SU-DHL-6 (cell line): ENCODE data around the gene TMEM178B.

Experiments
- H2AFZ ChIP-seq: fragments of 200-600 bp; sonication (generic); 2 replicates; pipeline ENCODE4 v1.6.1; 2014; ENCODE audit warnings: low read depth, mild to moderate bottlenecking, moderate library complexity, mixed read lengths, antibody characterized with exemption, low read length; ENCODE audit not compliant: severe bottlenecking
- H3F3A ChIP-seq: fragments of 200-600 bp; shearing (Covaris generic); 2 replicates; pipeline ENCODE4 v1.6.0; 2016; ENCODE audit warnings: antibody characterized with exemption, mild to moderate bottlenecking; ENCODE audit not compliant: insufficient read depth
- H3K27ac ChIP-seq: fragments of 200-600 bp; sonication (generic); 2 replicates; pipeline ENCODE4 v1.5.1; 2016; ENCODE audit warnings: low read depth, mild to moderate bottlenecking, low read length, moderate library complexity, mixed read lengths
- H3K27me3 ChIP-seq: fragments of 200-600 bp; sonication (generic), shearing (Covaris generic); 2 replicates; pipeline ENCODE4 v1.6.0; 2014; ENCODE audit warnings: mild to moderate bottlenecking, low read length
- H3K36me3 ChIP-seq: fragments of 200-600 bp; sonication (generic); 2 replicates; pipeline ENCODE4 v1.6.1; 2014; ENCODE audit warnings: mild to moderate bottlenecking, low read length, mixed read lengths
- H3K4me2 ChIP-seq: fragments of 300-600, 200-600 bp; shearing (Covaris generic), sonication (generic); 2 replicates; pipeline ENCODE4 v1.6.0; 2014; ENCODE audit warnings: low read length, low read depth, mild to moderate bottlenecking; ENCODE audit not compliant: poor library complexity, severe bottlenecking
- H3K4me3 ChIP-seq: fragments of 200-600 bp; sonication (generic); 2 replicates; pipeline ENCODE4 v1.5.1; 2014; ENCODE audit warnings: antibody characterized with exemption, low read length, mild to moderate bottlenecking, mixed read lengths; ENCODE audit not compliant: insufficient read depth, poor library complexity, severe bottlenecking
- H3K79me2 ChIP-seq: fragments of 200-600 bp; sonication (generic); 2 replicates; pipeline ENCODE4 v1.6.1; 2014; ENCODE audit warnings: mild to moderate bottlenecking, low read length, moderate library complexity; ENCODE audit not compliant: insufficient read depth
- H3K9ac ChIP-seq: fragments of 200-600 bp; sonication (generic); 2 replicates; pipeline ENCODE4 v1.7.0; 2014; ENCODE audit warnings: mild to moderate bottlenecking, low read length
- H3K9me2 ChIP-seq: fragments of 200-600 bp; sonication (generic); replicated peaks from 2 replicates; pipeline ENCODE4 v1.6.1; 2014; ENCODE audit warnings: low read length; ENCODE audit not compliant: insufficient read depth
- H3K9me3 ChIP-seq: fragments of 200-600 bp; sonication (generic); 2 replicates; pipeline ENCODE4 v1.6.1; 2014; ENCODE audit warnings: low read length, mixed read lengths; ENCODE audit not compliant: insufficient read depth
- H4K20me1 ChIP-seq: fragments of 200-600 bp; sonication (generic); 2 replicates; pipeline ENCODE4 v1.6.1; 2014; ENCODE audit warnings: low read depth, mild to moderate bottlenecking, antibody characterized with exemption, low read length, moderate library complexity, mixed read lengths
- EZH2phosphoT487 ChIP-seq: fragments of 200-600 bp; sonication (generic), shearing (Covaris generic); conservative IDR thresholded peaks from 2 replicates; pipeline ENCODE4 v1.6.1; 2018; ENCODE audit warnings: mild to moderate bottlenecking, antibody characterized with exemption, low read length, moderate library complexity, mixed read lengths
- TF ChIP-seq, protein P1 (sequence below): fragments of 200-600 bp; sonication (generic); IDR thresholded peaks from one replicate; pipeline ENCODE4 v1.5.1; 2017; ENCODE audit warnings: antibody characterized with exemption, mild to moderate bottlenecking, low read length, moderate library complexity; ENCODE audit not compliant: insufficient read depth, poor library complexity, severe bottlenecking

Gene TMEM178B

DNA sequence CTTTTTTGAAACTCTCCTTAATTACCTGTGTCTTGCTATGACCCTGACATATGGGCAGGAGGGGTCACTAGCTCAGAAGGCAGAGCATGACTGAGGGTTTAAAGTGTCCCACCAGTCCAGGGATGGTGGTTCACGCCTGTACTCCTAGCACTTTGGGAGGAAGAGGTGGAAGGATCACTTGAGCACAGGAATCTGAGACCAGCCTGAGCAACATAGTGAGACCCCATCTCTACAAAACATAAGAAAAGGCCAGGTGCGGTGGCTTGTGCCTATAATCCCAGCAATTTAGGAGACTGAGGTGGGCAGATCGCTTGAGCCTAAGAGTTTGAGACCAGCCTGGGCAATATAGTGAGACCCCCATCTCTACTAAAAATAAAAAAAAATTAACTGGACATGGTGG, 133.8 kb downstream of the TMEM178B start:
- no peak overlapping the region for H3K4me2 ChIP-seq
- no peaks in the 10 kb centered on the region for H3K79me2 ChIP-seq
- H3K9me2 ChIP-seq = no peaks in the 10 kb centered on the region
- H3K9ac ChIP-seq = no peak overlapping the region
- no peaks in the 10 kb centered on the region for H3F3A ChIP-seq
- no peaks in the 10 kb centered on the region for H4K20me1 ChIP-seq
- H3K9me3 ChIP-seq = no peaks in the 10 kb centered on the region
- H3K4me3 ChIP-seq = no peak overlapping the region
- no peaks in the 10 kb centered on the region for H3K27me3 ChIP-seq
- TF ChIP-seq EZH2phosphoT487 = no peak
- TF ChIP-seq, protein P1, sequence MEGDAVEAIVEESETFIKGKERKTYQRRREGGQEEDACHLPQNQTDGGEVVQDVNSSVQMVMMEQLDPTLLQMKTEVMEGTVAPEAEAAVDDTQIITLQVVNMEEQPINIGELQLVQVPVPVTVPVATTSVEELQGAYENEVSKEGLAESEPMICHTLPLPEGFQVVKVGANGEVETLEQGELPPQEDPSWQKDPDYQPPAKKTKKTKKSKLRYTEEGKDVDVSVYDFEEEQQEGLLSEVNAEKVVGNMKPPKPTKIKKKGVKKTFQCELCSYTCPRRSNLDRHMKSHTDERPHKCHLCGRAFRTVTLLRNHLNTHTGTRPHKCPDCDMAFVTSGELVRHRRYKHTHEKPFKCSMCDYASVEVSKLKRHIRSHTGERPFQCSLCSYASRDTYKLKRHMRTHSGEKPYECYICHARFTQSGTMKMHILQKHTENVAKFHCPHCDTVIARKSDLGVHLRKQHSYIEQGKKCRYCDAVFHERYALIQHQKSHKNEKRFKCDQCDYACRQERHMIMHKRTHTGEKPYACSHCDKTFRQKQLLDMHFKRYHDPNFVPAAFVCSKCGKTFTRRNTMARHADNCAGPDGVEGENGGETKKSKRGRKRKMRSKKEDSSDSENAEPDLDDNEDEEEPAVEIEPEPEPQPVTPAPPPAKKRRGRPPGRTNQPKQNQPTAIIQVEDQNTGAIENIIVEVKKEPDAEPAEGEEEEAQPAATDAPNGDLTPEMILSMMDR = no peak
- H3K27ac ChIP-seq = no peak overlapping the region
- H2AFZ ChIP-seq = no peak overlapping the region
- H3K36me3 ChIP-seq = no peaks in the 10 kb centered on the region

DNA sequence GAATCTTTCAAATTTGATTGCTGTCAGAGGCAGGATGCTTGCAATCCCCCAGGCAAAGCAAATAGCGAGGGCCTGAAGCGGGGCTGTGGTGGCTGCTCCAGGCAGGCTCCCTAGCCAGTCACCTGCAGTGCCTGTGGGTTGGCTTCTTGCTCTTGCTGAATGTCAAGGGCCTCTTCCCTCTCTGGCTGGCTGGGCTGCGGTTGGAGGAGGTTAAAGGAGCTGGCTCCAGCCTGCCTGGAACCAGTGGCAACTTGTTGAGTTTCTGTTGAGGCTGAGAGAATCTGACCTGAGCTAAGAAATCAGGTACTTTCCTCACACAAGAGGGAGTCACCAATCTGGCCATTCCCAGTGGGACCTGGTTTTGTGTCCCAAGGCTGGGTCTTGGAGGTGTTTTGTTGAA, 134.7 kb downstream of the TMEM178B start:
- H3K4me2 ChIP-seq = no peak overlapping the region
- H3K9me3 ChIP-seq = no peaks in the 10 kb centered on the region
- no peaks in the 10 kb centered on the region for H3K36me3 ChIP-seq
- H3K27me3 ChIP-seq = no peaks in the 10 kb centered on the region
- H3K9me2 ChIP-seq = no peaks in the 10 kb centered on the region
- TF ChIP-seq EZH2phosphoT487 = no peak
- TF ChIP-seq, protein P1 = no peak
- no peaks in the 10 kb centered on the region for H3K79me2 ChIP-seq
- H3K9ac ChIP-seq = no peak overlapping the region
- H2AFZ ChIP-seq = no peak overlapping the region
- H4K20me1 ChIP-seq = no peaks in the 10 kb centered on the region
- no peak overlapping the region for H3K27ac ChIP-seq
- H3K4me3 ChIP-seq = no peak overlapping the region
- H3F3A ChIP-seq = no peaks in the 10 kb centered on the region

DNA sequence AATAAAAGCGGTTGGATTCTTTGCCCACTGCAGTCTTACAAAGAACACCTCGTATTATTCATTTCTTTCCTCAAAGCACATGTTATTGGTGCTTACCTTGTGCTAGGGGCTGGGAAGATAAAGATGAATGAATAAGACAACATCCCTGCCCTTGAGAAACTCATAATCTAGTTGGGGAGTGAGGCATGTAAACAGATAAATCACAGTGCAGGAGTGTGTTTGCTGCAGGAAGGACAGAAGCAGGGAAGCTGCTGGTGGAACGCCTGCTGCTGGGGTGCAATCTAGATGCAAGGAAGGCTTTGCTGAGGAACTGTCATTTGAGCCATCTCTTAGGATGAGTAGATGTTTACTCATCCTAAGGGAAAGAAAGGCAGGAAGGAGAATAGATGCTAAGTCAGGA, 135.6 kb downstream of the TMEM178B start:
- H3K4me3 ChIP-seq = no peak overlapping the region
- no peaks in the 10 kb centered on the region for H3K9me2 ChIP-seq
- TF ChIP-seq, protein P1 = no peak
- TF ChIP-seq EZH2phosphoT487 = no peak
- no peaks in the 10 kb centered on the region for H4K20me1 ChIP-seq
- H3K27ac ChIP-seq = no peak overlapping the region
- no peak overlapping the region for H3K4me2 ChIP-seq
- H3K27me3 ChIP-seq = no peaks in the 10 kb centered on the region
- H3K79me2 ChIP-seq = no peaks in the 10 kb centered on the region
- H3K36me3 ChIP-seq = no peaks in the 10 kb centered on the region
- H3K9me3 ChIP-seq = no peaks in the 10 kb centered on the region
- no peaks in the 10 kb centered on the region for H3F3A ChIP-seq
- no peak overlapping the region for H2AFZ ChIP-seq
- no peak overlapping the region for H3K9ac ChIP-seq
